Suppressor macrophage (primary cell): ENCODE results near the gene ACY1.
"Not testable (repeated sequence)": the region's sequence is repeated elsewhere in the genome, so short reads cannot be mapped to it uniquely, and the experiment has no call there.

Source experiments
- DNase-seq, 4 experiments: peaks; one replicate each; pipeline ENCODE4 v3.0.0-alpha.2; 2020 to 2022

Gene ACY1

DNA sequence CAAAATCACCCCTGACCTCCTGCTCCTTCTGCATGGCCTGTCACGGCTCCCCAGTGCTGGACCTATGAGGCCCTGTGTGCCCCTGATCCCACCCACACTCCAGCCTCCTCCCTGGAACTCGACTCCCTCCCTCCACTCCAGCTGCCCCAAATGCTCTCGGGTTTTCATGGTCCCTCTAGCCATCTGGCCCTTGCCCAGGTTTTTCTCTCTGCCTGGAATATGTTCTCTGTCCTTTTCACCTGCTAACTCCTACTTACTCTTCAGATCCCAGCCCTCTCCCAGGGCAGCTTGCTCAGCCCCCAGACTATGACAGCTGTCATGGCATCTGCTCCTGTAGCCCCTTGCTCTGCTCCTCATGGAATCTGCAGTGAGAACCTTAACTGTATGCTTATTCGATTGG is 42.7 kb downstream of the ACY1 start:
- DNase-seq: no peak

DNA sequence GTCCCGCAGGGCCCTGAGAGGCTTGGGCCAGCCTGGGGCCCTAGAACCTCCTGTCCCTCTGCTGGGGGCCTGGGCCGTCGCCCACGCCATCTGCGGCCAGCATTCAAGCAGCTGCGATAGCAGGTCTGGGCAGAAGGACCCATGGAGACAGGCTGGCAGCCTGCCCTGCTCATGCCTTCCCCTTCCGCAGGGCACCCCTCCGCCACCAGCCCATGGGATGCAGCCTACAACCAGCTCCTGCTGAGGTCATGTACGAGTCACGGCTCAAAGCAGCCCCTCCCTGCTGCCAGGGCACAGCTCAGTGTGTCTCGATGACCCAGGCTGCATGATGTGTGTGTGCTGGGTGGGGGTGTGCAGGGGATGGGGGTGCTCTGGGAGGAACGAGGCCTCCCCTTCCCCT is 45.2 kb downstream of the ACY1 start:
- DNase-seq: no peak

DNA sequence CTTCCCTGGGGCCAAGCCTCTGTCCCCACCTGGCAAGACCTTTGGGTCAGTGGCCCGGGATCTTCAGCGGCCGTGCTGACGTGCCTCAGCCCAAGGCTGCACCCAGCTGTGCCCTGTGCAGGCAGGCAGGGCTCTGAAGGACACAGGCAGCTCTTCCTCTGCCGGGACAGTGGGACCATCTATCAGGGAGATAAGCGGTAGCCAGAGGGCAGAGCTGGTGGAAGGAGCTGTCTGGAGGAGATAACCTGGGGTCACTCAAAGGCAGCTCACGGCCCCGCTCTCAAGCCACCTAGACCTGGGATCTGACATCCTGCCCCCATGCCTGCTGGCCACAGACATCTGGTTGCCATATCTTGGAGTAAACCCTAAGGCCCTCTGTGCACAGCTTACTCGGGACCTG is 45.7 kb downstream of the ACY1 start:
- DNase-seq: no peak

DNA sequence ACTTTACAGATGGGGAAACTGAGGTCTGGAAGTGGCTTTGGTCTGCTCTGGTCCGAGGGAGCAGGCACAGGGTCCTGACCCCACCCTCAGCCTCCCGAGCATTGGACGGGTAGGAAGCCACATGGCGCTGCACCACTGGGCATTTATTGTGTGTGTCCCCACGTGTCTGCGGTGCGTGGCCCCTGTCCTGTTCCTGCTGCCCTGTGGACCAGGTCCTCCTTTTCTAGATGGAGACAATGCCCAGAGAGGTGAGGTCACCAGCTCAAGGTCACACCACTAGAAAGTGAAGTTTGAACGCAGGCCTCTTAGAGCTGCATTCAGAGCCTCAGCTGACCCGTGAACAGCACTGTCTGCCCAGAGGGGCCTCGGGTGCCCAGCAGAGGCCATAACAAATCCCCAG is 46.2 kb downstream of the ACY1 start:
- DNase-seq: no peak

DNA sequence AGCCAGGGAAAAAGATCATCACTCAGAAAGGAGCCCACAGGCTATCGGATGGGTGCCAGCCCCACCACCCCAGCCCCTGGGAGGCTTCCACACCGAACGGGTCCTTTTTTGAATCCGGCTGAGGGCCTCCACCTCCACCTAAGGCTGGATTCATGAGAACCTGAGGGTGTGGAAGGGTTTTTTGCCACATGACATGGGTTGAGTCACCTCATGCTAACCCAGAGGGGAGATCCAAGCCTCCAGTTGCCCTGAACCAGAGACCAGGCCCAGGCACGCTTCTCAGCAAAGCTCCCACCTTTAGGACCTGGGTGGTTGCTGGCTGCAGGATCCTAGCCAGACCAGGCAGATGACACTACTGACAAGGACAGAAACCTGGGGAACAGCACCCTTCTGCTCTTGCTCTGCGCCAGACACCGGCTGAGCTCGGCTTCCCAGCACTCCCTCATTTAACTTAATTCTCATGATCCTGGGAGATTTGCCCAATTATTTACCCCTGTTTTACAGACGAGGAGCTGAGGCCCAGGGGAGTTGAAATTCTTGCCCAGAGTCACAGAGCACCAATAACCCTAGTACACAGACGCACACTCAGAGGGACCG is 47.5 kb downstream of the ACY1 start:
- DNase-seq: no peak

DNA sequence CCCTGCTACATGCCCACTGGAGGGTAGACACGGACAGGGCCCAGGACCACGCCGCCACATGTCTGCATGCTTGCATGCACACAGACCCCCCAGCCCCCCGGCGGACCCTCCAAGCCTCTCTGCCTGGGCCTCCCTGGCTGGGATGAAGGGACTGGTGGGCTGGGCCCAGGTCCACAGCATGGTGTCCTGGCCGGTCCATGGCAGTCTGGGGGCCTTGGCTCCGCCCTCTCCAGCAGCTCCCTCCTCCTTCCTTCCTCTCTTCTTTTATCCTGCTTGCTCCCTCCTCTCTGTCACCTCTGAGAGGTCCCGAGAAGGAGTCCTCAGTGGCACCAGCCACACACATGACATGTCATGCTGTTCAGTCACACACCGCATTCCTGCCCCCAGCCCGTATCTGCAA is 48.6 kb downstream of the ACY1 start:
- no peak for DNase-seq

DNA sequence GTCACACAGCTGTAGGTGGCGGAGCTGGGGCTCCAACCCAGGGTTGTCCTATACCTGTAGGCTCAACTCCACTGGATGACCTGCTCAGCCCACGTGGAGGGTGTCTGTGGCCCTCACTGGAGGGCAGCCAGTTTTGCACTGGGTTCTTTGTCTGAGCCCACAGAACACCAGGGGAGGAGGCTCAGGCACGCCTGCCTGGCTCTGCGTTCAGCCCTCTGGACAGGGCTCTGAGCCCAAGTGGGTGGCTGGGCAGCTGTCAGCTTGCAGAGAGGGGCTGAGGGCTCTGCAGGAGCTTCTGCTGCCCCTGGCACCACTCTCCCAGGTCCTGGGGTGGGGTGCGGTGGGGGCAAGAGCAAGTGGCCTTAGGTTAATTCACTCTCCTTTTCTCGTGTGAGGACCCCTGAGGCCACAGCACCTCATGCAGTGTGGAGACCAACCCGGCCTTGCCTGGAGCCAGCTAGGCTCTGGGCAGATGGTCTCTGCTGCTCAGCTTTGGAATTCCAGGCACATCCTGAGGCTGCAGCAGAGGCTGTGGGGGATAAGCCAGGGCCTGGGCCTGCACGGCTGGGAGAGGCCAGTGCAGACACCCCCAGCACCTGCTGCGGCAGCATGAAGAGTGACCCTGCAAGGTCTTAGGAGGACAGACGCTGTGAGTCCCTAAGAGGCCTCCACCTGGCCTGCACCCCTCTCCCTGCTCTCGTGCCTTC is 49.5 kb downstream of the ACY1 start:
- DNase-seq: no peak

DNA sequence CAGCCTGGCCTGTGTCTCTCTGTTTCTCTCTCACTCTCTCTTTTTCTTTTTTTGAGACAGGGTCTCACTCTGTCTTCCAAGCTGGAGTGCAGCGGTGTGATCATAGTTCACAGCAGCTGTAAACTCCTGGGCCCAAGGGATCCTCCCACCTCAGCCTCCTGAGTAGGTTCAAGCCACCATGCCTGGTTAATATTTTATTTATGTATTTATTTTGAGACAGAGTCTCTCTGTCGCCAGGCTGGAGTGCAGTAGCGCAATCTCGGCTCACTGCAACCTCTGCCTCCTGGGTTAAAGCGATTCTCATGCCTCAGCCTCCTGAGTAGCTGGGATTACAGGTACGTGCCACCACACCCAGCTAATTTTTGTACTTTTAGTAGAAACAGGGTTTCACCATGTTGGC is 50.4 kb downstream of the ACY1 start:
- DNase-seq: not testable (repeated sequence)

DNA sequence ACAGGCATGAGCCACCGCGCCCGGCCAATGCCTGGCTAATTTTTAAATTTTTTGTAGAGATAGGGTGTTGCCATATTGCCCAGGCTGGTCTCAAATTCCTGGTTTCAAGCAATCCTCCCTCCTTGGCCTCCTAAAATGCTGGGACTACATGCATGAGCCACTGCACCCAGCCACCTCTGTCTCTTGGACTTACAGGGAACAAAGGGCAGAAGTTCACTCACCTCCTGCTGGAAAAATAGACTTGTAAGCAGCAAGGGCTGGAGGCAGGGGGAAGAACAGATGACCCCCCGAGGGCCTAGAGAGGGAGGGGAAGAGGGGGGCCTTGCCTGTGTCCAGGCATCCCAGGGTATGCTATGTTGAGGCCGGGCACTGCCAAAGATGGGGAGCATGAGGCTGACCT is 50.9 kb downstream of the ACY1 start:
- no peak for DNase-seq

DNA sequence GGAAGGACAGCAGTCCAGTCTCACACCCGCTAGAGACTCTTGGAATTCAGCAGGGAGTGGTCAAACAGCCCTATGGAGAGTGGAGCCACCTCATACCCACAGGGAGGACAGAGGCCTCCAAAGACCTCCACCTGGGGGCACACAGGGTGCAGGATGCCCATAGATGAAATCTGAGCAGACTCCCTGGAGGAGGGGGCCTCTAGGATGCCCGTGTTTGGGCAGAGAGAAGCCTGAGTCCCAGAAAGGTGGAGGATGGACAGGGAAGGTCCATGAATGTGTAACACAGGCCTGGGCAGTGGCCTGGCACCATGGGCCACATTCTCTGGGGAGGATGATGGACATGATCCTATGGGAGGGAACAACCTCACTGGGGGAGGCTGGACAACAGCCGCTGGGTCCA is 51.3 kb downstream of the ACY1 start:
- DNase-seq: no peak

DNA sequence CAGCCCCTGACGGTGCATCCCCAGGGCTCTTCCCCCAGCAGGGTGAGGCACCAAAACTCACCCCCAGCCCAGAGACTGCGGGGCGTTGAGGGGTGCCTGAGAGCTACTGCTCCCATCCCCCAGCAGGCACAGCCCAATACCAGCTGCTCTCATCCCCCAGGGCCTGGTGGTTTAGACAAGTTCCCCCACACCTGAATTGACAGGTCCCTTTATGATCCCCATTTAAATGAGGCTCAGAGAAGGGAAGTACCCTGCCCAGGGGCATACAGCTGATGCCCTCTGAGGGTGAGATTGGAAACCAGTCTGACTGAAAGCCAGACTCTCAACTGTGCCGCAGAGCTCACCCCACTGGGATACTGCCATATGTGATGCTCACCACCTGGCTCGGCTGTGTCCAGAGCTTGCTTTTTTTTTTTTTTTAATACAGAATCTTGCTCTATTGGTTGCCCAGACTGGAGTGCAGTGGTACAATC is 52.9 kb downstream of the ACY1 start:
- DNase-seq: no peak

DNA sequence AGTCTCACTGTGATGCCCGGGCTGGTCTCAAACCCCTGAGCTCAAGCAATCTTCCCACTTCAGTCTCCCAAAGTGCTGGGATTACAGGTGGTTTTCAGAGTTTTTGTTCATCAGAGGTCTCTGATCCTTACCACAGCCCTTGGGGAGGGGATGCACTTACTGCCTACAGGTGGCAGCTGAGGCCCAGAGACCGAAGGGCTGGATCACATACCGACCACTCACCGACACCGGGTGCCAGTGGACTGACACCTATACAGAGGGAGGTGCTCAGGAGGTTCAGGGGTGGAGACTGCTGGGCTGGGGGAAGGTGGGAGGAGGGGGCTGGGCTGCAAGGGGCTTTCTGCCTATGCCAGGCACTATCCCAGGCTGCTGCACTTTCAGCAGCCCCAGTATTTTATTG is 53.5 kb downstream of the ACY1 start:
- no peak for DNase-seq

DNA sequence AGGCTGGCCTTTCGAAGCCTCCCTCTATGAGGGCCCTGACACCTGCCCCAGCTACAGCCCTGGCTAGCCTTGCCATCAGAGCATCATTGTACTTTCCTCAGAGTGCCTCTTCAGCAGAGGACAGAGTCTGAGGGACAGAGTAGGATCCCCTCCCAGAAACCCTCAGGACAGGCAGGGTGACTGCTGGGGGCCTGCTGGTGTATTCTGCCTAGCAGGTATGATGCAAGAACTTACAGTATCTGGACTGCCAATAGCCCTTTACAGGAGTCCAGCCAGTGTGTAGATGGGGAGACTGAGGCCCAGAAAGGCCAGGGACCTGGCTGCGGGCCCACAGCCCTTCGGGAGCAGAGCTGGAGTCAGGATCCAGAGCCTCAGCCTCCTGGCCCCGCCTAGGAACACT is 54.0 kb downstream of the ACY1 start:
- no peak for DNase-seq

DNA sequence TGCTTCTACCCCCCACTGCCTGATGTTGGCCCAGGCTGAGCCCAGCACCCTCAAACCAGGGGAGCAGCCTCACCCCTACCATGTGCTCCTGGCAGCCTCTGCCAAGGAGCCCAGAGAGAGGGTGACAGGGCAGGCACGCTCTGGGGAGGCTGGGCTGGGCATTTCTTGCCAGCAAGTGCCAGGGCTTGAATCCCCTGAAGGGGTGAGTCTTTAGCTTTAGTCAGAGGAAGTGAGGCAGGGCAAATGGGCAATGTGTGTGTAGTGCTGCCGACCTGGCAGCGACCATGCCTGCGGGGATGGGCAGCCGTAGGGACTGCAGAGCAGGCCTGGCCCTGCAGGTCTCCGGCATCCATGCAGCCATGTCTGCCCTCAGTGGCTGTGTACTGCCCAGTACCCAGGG is 54.9 kb downstream of the ACY1 start:
- no peak for DNase-seq
